Breast epithelium (tissue), 3 donors: Measurements from ENCODE around the gene TRPT1.

Experiments used
- POLR2A ChIP-seq: fragments of 450-650 bp; IDR thresholded peaks from one replicate; pipeline ENCODE4 v1.6.1; 2016; ENCODE audit warnings: antibody characterized with exemption, mild to moderate bottlenecking, moderate library complexity
- TF ChIP-seq, protein P1 (sequence below), 3 donors: fragments of 450-650 bp; IDR thresholded peaks; one replicate each; pipeline ENCODE4 v1.5.1; 2016 to 2017; ENCODE audit warnings: antibody characterized with exemption in 3 of 3, mild to moderate bottlenecking in 3 of 3, moderate library complexity in 3 of 3

DNA sequence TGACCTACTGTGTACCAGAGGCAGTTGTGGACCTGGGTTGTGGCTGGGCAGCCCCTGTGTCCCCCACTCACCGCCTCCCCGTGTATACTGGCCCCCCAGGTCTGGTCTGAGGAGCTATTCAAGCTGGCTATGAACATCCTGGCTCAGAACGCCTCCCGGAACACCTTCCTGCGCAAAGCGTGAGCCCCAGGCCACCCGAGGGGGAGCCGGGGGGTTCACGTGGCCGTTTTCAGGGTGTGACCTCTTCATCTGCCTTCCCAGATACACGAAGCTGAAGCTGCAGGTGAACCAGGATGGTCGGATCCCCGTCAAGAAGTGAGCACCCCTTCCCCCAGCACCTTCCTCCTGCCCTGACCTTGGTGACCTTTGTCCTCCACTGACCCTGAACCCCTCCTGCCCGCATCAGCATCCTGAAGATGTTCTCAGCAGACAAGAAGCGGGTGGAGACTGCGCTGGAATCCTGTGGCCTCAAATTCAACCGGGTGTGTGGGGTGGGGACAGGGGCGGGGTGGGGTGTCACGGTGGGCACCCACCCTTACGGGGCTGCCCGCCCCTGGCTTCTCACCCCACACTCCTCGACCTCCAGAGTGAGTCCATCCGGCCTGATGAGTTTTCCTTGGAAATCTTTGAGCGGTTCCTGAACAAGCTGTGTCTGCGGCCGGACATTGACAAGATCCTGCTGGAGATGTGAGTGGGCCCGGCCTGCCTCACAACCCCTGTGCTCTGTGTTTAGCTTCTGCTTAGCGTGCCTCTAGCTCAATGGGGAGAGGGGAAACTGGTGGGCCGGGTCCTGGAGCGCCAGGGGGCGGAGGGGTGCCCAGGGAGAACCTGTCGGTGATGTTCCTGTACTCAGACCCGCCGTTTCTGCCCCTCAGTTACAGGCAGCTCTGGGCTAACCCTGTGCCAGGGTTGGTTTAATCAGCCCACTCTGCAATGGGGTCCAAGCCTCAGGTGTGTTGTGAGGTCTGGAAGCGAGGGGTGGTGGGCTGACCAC is 29.4 kb upstream of the TRPT1 start:
- TF ChIP-seq, protein P1, sequence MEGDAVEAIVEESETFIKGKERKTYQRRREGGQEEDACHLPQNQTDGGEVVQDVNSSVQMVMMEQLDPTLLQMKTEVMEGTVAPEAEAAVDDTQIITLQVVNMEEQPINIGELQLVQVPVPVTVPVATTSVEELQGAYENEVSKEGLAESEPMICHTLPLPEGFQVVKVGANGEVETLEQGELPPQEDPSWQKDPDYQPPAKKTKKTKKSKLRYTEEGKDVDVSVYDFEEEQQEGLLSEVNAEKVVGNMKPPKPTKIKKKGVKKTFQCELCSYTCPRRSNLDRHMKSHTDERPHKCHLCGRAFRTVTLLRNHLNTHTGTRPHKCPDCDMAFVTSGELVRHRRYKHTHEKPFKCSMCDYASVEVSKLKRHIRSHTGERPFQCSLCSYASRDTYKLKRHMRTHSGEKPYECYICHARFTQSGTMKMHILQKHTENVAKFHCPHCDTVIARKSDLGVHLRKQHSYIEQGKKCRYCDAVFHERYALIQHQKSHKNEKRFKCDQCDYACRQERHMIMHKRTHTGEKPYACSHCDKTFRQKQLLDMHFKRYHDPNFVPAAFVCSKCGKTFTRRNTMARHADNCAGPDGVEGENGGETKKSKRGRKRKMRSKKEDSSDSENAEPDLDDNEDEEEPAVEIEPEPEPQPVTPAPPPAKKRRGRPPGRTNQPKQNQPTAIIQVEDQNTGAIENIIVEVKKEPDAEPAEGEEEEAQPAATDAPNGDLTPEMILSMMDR (IDR thresholded peaks at IDR 0.05), result no peak
- no peak for TF ChIP-seq POLR2A
